HG03442 (cell line): Measurements from ENCODE around the gene BCL6.

Experiments used
- ATAC-seq: cut with Tn5 transposase; IDR thresholded peaks from one replicate; pipeline ENCODE4 v1.9.1; 2021; ENCODE audit warnings: mild to moderate bottlenecking, moderate library complexity; ENCODE audit not compliant: unreplicated experiment

The BCL6 gene

DNA sequence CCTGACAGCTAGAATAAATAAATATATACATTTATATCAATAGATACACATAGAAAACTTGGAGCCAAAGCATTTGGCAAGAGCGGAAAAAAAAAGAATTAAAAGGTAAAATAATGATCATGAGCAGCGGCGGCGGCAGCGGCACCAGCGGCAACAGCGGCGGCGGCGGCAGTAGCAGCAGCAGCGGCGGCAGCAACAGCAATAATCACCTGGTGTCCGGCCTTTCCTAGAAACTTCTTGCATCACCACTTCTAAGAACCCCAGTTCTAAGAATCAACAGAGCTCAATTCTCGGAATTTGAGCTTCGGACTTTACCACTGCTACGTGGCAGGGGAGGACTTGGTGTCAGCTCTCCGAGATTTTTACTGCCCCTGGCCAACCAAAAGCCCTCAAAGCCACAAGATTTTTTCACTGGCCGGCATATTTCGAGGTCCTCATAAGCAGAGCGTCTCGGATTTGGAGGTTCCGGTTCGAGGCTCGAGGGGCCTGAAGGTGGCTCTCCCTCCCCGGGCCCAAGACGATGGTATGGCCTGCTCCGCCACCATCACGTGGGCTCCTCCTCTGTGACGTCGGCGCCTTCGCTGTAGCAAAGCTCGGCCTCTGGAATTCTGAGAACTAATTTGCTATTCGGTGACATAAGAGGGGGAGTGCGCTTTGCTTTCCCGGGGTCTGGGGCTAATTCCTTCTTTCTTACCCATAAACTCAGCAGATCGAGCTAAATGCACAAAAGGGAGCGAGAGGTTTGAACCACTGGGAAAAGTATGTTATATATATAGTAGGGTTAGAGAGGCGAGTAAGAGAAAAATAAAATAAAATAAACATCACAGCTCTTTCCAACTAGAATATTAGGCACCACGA, at the start of gene BCL6:
TSS of gene BCL6 (minus strand) at position 268 of the 858 bp plus-strand sequence. CDS start 11,775 bp downstream, outside the sequence.
- peak; percentile 72 for ATAC-seq

DNA sequence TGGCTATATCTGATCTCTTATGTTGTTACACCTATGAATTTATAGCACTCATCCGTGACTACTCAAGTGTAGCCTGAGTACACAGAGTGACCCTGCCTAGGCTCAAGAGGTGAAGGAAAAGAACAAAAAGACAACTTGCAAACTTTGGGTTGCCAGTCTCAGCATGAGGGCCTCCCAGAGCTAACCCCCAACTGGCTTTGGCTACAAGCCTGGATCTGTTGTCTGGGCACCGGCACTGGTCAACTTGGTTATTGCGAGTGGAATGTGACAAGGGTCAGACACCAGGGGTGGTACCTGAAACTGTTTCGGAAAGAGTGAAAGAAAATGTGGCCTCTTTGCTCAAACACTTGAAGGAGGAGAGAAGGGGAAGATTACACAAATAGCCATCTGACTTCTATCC, 49.5 kb upstream of the BCL6 start:
- no peak for ATAC-seq

DNA sequence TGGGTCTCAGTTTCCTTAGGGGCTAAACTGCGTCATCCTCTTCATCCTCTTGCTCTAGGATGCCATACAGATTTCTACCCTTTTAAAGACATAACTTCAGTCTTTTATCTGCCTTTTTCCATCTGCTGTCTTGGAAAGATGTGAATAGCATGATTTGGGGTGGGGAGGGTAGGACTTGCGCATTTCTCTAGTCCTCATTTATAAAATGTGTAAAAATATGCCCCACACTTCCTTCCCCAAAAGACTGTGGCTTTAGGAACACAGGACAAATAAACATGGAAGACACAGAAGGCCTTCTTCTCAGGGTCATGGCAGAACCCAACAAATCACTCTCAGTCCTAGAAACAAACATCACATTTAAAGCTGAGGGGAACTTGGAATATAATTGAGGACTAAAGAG, 48.4 kb upstream of the BCL6 start:
- no peak for ATAC-seq

DNA sequence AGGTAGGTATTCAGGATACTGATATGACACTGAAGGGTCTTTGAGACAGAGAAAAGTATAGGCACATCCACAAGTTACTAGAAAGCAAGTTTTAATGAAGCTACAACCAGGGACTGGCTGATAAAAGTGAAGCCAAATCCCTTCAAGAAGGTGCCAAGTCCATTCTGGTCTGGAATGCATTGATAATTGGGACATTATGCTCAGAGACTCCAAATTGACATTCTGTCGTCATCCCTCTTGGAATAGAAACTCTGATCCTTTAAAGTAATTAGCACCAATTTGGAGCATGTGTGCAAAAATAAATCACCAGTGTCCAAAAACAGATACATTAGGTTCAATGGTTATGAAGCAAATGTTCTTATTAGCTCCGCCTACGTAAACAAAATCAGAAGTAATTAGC, 47.3 kb upstream of the BCL6 start:
- ATAC-seq, result no peak

DNA sequence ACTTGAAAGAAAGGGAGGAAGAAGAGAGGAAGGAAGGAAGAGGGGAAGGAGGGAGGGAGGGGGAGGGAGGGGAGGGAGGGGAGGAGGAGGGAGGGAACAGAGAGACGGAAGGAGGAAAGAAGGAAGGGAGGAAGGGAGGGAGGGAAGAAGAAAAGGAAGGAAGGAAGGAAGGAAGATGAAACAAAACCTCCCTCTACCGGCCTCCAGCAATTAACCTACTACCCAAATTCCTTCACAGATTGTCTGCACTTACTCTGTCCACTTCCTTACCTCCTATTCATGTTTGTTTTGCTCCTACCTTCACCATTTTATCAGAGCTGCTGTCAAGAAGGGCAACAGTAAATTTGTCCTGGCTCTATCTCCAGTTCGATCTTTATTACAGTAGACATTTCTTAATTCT, 44.6 kb upstream of the BCL6 start:
- no peak for ATAC-seq

DNA sequence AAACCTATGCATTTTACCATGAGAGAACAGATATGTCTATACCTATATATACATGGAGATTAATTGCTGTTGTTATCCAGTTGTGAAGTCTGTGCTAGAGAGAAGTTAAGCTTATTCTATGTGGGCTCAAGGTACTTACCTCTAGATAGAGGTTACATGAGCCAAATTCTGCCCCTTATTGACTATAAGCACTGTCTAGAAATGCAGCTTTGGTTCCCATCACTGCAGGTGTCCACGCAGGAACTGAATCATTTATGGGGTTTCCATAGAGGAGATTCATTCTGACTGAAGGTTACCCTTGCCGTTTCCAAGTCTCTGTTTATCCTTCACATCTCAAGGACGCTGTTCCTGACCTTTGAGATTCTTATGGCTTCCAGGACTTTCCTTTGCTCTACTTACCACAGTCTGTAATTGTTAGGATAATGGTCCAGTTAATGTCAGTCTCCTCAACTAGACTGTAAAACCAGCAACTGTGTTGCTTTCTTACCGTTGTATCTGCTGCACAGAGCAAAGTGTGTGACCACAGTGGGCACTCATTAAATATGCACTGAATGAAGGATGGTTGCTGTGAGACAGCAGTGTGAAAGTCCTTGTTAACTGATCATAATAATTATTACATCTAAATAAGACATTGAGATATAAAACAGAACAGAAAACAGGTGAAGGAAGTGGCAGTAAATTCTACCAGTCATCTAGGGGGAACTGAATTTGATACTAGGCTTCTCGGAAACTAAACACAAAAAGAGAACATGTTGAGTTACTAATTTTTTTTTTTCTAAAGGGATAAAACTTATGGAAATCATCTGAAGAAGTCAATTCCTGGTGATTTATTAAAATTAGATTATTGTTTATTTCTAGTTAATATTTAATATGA, 44.0 kb upstream of the BCL6 start:
- no peak for ATAC-seq

DNA sequence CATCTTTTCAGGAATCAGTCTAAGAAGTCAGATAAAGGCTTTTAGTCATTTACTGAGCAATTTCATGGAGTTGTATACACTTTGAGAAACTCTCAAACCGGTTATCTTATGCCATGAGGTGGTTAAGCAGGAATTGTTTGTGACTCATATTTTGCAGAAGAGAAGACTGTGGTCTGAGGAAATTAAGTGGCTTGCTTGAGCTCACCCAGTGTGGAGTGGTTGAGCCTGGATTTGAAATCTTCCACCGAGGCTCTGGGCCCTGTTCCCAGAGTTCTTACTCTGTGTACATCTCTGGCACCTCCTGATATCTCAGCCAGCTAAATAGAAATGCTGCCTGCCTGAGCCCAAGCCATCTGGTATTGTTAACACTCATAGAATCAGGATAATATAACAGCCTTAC, 37.8 kb upstream of the BCL6 start:
- ATAC-seq, result no peak

DNA sequence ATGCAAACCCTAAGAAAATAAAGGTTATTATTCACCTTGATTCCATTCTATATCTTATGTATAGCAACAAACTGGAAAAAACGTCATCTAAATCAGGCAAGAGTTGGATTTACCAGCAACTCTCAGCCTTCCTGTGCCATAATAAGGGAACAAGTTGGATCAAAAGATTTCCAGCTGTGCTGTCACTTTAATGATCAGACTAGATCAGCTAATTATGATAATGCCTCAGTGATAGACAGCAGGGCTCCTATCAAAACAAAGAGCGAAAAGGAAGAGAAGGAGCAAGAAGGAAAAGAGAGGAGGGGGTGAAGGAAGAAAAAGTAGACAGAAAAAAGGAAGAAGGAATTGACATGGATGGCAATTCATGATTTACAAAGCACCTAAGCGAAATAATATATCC, 36.7 kb upstream of the BCL6 start:
- ATAC-seq, result no peak

DNA sequence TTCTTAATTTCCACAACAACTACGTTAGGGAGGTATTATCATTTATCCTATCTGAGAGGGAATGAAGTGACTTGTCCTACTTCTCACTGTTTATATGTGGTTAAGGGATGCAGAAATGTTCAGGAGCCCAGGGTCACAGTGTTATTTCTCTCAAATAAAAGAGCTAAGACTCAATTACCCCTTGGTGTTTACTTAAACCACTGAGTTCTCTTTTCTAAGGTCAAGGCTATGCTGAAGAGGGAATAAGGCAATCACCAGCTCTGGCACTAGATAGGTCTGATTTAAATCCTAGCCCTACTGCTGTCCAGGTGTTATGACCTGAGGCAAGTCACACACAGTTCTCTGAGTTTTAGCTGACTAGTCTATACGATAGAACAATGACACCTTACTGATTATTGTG, 35.7 kb upstream of the BCL6 start:
- no peak for ATAC-seq

DNA sequence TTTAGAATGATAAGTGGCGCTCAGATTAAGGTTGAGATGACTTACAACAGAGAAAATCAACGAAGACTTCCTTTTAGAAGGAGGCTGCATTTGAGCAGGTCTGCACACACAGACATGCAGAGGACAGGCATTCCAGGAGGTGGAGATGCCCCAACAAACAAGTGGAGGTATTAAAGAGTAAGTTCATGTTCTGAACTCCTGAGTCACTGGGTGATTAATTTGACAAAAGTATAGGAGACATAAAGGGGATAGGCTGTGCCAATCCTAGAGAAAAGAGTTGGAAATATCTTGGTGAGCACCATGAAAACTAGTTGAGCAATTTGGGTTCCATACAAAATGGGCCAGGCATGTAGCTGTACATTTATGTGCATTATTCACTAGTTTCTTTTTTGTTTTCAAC, 33.5 kb upstream of the BCL6 start:
- no peak for ATAC-seq

DNA sequence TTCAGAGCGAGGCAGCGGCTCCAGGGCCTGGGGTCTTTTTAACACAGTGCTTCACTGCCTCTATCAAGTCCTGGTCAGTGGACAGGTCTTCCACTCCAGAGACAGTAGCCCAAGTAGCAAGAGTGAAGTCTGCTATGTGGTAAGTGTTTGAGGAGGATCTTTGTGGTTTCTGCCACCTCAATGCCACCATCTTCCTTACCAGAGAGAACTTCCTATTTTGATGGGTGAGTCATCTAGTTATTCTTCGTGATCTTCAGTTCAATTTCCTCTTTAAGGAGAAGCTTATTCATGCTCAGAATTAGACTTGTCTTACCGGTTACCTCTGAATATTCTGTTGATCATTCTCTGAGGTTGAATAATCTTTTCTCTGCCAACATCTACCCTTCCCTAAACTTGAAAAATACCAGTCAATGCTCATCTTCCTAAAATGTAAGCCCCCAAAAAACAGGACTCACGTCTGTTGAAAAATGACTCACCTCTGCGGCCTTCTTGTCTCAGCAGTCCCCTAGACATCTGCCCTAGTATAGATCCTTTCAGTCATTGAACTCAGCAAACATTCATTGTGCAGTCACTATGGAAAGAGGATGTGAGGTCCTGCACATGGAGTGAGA, 32.2 kb upstream of the BCL6 start:
- peak; percentile 52 for ATAC-seq

DNA sequence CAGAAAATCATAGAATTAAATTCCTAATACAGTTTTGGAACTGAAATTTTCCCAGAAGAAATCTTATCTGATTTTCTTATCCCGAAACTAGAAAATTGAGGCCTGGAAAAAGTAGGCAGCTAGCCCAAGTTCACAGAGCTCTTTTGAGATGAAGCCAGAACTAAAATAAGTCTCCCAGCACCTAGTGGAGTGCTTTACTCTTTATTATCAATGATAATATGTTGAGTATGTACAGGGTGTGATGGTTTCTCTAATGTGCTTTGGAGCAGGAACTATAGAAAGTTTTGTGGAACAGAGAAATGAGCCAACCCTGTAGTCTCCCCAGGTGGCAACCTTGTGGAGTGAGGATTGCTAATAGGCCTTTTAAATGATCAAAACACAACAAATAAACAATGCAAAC, 30.3 kb upstream of the BCL6 start:
- ATAC-seq, result no peak

DNA sequence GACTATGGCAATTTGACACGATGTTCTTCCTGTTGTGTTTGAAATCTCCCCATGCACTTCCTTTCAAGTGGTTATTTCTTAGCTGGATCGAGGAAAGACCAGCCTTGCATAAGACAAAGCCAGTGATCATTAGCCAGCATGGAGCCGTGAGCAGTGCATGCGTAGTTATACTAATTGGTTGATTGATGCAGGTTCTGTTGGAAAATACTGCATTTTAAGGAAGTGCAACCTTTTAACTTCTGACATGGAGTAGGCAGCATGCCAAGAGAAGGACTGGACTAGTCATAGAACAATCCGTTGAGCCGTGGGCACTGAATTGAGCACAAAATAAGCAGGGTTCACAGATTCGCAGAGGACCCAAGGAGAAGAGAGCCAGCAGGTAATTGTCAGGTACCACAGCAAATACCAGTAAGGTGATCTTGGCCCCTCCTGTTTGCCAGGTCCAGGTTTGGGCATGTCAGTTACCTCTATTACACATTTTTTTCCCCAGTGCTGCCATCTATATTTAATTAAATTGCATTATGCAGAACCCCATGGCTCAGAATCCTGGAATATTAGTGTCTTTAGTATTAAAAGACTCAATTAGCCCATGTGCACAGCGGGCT, 29.0 kb upstream of the BCL6 start:
- ATAC-seq, result no peak

DNA sequence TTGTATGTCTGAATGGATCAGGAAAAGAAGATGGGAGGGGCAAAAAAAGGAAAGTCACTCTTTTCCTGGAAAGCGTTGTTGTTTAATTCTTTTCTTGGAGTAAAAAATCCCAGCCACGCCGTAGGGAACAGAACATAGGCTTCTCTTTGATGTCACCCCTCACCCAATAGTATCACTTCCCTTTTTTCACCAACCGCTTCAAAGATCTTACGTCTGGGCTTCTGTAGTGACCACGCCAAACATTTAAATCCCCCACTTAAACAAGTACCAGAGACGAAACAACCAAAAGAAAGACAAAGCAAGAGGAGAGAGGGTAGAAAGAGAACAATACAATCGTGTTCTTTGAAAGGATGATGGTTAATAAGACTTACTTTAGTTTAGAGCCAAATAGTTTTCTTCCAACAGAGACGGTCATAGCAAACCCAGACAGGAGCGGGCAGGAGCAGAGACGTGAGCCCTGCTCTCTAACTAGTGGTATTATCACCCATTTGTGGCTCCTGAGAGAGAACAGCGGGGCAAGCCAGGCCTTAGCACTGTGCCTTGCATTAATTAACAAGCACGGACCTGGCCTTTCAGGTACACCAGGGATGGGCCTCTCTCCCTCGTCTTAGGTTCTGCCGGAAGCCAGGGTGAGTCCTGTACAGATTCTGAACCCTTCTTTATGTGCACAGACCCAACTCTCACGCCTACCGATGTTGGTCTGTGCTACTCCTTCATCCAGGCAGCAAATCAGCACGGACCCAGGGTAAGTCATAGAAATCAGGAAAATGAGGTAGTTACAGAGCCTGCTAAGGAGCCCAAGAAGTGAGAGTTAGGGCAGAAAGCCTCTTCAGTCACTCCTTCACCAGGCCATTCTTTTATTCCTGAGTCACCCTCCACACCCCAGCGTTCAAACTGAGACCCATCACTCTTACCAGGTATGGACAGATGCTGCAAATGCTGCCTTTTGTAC, 28.2 kb upstream of the BCL6 start:
- ATAC-seq, result peak; percentile 60

DNA sequence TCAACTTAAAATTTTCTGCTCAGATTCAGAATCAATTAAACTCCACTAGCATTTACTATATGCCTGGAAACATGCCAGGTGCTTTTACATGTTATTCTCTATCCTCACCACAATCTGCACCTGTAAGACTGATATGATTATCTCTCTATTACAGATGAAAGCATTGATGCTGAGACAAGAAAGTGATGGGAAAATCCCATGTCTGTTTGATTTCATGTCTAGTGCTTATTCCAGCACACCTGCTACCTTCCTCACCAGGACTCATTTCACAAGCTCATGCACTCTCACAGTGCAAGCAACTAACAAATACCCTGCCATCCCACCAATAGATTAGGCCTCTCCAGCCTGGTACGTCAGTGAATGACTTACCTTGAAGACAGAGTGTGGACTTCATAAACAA, 25.0 kb upstream of the BCL6 start:
- ATAC-seq, result peak; percentile 55

DNA sequence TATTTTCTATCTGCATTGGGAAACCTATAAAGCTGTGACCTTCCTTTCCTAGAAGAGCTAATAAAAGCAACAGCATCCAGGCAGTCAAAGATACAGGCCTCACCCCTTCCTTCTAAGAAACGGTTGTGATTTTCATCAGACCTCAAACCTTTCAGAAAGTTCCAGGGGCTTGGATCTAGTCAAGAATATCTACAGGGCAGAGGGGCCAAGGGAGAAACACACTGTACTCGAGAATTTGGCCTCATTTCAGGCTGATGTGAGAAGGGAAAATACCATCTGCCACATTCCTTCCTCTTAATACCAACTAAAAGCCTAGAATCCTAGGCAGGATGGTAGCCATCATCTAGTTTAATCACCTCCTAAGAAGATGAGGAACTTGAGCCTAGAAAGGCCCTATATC, 24.5 kb upstream of the BCL6 start:
- no peak for ATAC-seq

DNA sequence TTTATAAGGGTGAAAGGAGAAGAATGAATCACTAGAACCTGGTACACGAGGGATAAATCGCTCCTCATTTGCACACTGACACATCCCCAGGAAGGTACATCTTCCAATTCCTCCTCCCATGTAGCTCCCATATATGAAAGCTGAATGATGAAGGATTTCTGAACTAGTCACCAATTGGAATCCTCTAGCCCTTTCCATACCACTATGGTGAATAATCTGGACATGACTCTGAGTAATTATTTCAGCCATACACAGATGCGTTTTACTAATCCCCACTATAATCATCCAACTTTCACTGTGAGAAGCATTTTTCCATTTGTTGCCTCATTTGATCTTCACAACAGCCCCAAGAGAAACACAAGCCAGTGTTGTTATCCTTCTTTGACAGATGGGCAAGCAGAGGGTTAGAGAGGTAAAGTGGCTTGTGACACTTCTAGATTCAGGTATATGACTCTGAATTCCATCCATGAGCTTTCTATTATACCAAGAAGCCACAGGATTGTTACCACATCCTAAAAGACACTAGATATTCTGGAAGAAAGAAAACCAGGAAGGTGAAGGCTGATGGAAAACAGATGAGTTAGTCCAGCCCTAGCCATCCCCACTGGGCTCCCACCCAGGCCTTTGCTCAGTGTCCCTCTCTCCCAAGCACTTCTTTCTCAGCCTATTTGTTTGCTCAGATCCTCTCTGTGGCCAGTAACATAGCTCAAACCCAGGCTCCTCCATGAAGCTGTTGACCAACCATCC, 22.2 kb upstream of the BCL6 start:
- ATAC-seq, result no peak

DNA sequence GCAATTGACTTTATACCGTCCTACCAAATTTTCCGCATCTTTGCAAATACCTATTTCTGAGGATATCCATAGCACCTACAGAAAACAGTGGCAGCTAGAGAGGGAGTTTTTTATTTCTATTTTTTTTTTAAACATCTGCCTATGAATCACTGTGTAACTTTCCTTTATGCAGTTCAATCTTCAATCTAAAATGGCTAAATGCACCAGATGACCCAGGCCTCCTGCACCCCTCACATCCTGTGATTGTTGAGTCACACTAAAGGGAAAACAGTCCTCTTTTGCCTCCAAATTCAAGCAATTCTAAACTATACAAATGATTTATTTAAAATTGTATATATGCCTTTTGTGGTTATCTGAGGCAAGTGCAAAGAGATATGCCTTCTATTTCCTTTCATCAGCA, 20.1 kb upstream of the BCL6 start:
- ATAC-seq, result no peak

DNA sequence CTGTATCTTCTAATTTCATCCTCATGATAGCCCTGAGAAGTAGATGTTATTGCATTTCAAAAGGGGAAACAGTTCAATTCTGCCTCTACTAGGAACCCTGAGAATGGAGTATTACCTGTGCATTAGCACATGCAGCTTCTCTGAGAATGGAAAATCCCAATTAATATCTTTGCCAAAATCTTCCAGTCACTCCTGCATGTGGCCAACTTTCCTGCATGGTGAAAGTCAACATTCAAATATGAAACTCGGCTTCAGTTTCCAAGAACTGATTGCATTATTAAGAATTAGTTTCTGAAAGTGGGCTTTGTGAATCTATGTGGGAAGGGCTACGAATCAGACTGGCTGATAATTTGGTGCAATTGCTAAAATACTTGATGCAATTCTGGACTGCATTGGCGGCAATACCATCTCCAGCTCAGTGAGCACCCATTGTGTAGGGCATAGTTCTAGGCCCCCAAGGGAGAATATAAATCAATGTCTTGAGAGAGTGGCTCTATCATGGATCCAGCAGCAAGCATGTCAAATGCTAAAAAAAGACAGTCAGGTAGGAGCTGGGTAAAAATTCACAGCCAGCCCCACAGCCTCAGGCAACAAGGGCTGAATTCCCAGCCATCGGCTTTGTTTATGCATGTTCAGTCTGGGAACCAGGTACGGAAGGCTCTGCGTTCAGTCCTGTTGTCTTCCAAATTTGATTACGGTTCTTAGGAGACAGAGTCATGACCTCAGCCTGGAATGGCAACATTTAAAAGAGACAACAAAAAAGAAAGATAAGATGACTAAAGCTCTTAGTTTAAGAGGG, 18.8 kb upstream of the BCL6 start:
- ATAC-seq, result no peak
